ENCODE data around the gene RABGGTA.

The RABGGTA gene

GRCh38 chr14:24307575-24308341, 36.4 kb upstream of the RABGGTA start, which contains the start of gene CIDEB:
Gene CIDEB (minus strand): TSS chr14:24307977. CDS start chr14:24307858, 119 bp downstream.
- no peak within 1 kb of the TSS for H2AK5ac ChIP-seq (ENCODE audit: low read length, severe bottlenecking)
- H2BK120ac ChIP-seq (ENCODE audit: low read depth, low read length) = no peak within 1 kb of the TSS
- H3K9ac ChIP-seq (ENCODE audit: low read length) = no peak within 1 kb of the TSS
- no peak within 1 kb of the TSS for H3K4ac ChIP-seq (ENCODE audit: low read depth in 1 of 2, low read length in 2 of 2)
- H2BK5ac ChIP-seq (ENCODE audit: low read depth, low read length, poor library complexity, severe bottlenecking) = no peak within 1 kb of the TSS
- H3K9me3 ChIP-seq (ENCODE audit: control insufficient read depth, low read length) = no peaks in the 10 kb centered on the region
- no peak within 1 kb of the TSS for H4K91ac ChIP-seq (ENCODE audit: low read length)
- no peak within 1 kb of the TSS for H3K18ac ChIP-seq (ENCODE audit: low read depth in 1 of 2, low read length in 2 of 2)
- no peak within 1 kb of the TSS for H3K14ac ChIP-seq (ENCODE audit: low read length in 2 of 2)
- no peak within 1 kb of the TSS for H3K4me3 ChIP-seq (ENCODE audit: insufficient read depth in 1 of 2, low read depth in 1 of 2, low read length in 2 of 2)
- H3K4me1 ChIP-seq (ENCODE audit: control insufficient read depth, insufficient read depth, low read depth, low read length) = peaks cover 10% of the 10 kb centered on the region
- no peak within 1 kb of the TSS for H3K27ac ChIP-seq (ENCODE audit: low read length, poor library complexity, severe bottlenecking)
- H3K36me3 ChIP-seq (ENCODE audit: control insufficient read depth in 1 of 2, insufficient read depth in 2 of 2, low read depth in 1 of 2, low read length in 2 of 2) = peaks cover 57 to 68% of the 10 kb centered on the region in 2 experiments
- peak; percentile 71 for DNase-seq
- 64% methylated on average over 6 of the region's 6 CpGs for WGBS
- H3K79me1 ChIP-seq (replicated peaks; ENCODE audit: low read length, poor library complexity, severe bottlenecking) = peaks cover 14% of the 10 kb centered on the region
- no peak within 1 kb of the TSS for H3K4me2 ChIP-seq (ENCODE audit: low read length, poor library complexity, severe bottlenecking)
- H3K27me3 ChIP-seq (ENCODE audit: control insufficient read depth in 1 of 2, insufficient read depth in 1 of 2, low read length in 2 of 2) = no peaks in the 10 kb centered on the region
- H2AFZ ChIP-seq (ENCODE audit: low read depth, low read length) = no peak within 1 kb of the TSS
- H2BK15ac ChIP-seq (ENCODE audit: low read depth, poor library complexity, severe bottlenecking) = no peak within 1 kb of the TSS
- H2BK12ac ChIP-seq (ENCODE audit: low read length in 2 of 2) = no peak within 1 kb of the TSS
- H3K23ac ChIP-seq (ENCODE audit: low read length in 2 of 2) = no peak within 1 kb of the TSS
- no peak within 1 kb of the TSS for H4K8ac ChIP-seq (ENCODE audit: low read length)

GRCh38 chr14:24307156-24307574, 35.8 kb upstream of the RABGGTA start:
- WGBS = 85% methylated on average over 11 of the region's 11 CpGs
- Histone ChIP-seq H3K18ac (ENCODE audit: low read depth in 1 of 2, low read length in 2 of 2) (no peak overlapping the region), H3K4ac (ENCODE audit: low read depth in 1 of 2, low read length in 2 of 2) (no peak overlapping the region), H2AK5ac (ENCODE audit: low read length, severe bottlenecking) (no peak overlapping the region), H2BK120ac (ENCODE audit: low read depth, low read length) (no peak overlapping the region), H3K4me1 (ENCODE audit: control insufficient read depth, insufficient read depth, low read depth, low read length) (peaks cover 10% of the 10 kb centered on the region), H3K27ac (ENCODE audit: low read length, poor library complexity, severe bottlenecking) (no peak overlapping the region), H4K8ac (ENCODE audit: low read length) (no peak overlapping the region), H3K4me2 (ENCODE audit: low read length, poor library complexity, severe bottlenecking) (no peak overlapping the region), H4K91ac (ENCODE audit: low read length) (no peak overlapping the region), H2BK12ac (ENCODE audit: low read length in 2 of 2) (no peak overlapping the region), H3K14ac (ENCODE audit: low read length in 2 of 2) (no peak overlapping the region), H2BK15ac (ENCODE audit: low read depth, poor library complexity, severe bottlenecking) (no peak overlapping the region), H2BK5ac (ENCODE audit: low read depth, low read length, poor library complexity, severe bottlenecking) (no peak overlapping the region), H3K79me1 (replicated peaks; ENCODE audit: low read length, poor library complexity, severe bottlenecking) (peaks cover 20% of the 10 kb centered on the region), H3K27me3 (ENCODE audit: control insufficient read depth in 1 of 2, insufficient read depth in 1 of 2, low read length in 2 of 2) (no peaks in the 10 kb centered on the region), H3K23ac (ENCODE audit: low read length in 2 of 2) (no peak overlapping the region), H3K4me3 (ENCODE audit: insufficient read depth in 1 of 2, low read depth in 1 of 2, low read length in 2 of 2) (no peak overlapping the region), H3K9me3 (ENCODE audit: control insufficient read depth, low read length) (no peaks in the 10 kb centered on the region), H3K36me3 (ENCODE audit: control insufficient read depth in 1 of 2, insufficient read depth in 2 of 2, low read depth in 1 of 2, low read length in 2 of 2) (peaks cover 63 to 74% of the 10 kb centered on the region in 2 experiments), H2AFZ (ENCODE audit: low read depth, low read length) (no peak overlapping the region), H3K9ac (ENCODE audit: low read length) (no peak overlapping the region)
- DNase-seq = no peak

DNA sequence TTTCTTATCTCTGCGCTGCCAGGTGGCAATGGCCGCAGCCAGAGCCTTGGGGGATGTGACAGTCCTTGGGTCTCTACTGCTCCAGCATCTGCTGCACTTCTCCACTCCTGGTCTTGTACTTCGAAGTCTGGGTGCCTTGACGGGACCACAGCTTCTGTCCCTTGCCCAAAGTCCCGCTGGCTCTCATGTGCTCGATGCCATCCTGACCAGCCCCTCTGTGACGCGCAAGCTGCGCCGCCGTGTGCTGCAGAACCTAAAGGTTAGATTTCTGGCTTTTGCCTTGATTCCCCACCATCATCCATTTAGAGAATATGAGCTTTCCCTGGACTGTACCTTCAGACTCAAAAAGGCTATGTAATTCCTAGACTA, 32.6 kb upstream of the RABGGTA start:
- Histone ChIP-seq H3K23ac (ENCODE audit: low read length in 2 of 2) (no peak overlapping the region), H2BK5ac (ENCODE audit: low read depth, low read length, poor library complexity, severe bottlenecking) (no peak overlapping the region), H3K4me1 (ENCODE audit: control insufficient read depth, insufficient read depth, low read depth, low read length) (peaks cover 15% of the 10 kb centered on the region), H3K18ac (ENCODE audit: low read depth in 1 of 2, low read length in 2 of 2) (no peak overlapping the region), H3K27me3 (ENCODE audit: control insufficient read depth in 1 of 2, insufficient read depth in 1 of 2, low read length in 2 of 2) (no peaks in the 10 kb centered on the region), H3K36me3 (ENCODE audit: control insufficient read depth in 1 of 2, insufficient read depth in 2 of 2, low read depth in 1 of 2, low read length in 2 of 2) (peaks cover 57 to 71% of the 10 kb centered on the region in 2 experiments), H2BK12ac (ENCODE audit: low read length in 2 of 2) (no peak overlapping the region), H4K91ac (ENCODE audit: low read length) (no peak overlapping the region), H3K4ac (ENCODE audit: low read depth in 1 of 2, low read length in 2 of 2) (no peak overlapping the region), H3K14ac (ENCODE audit: low read length in 2 of 2) (no peak overlapping the region), H4K8ac (ENCODE audit: low read length) (no peak overlapping the region), H2BK120ac (ENCODE audit: low read depth, low read length) (no peak overlapping the region), H3K27ac (ENCODE audit: low read length, poor library complexity, severe bottlenecking) (no peak overlapping the region), H3K9me3 (ENCODE audit: control insufficient read depth, low read length) (no peaks in the 10 kb centered on the region), H3K4me3 (ENCODE audit: insufficient read depth in 1 of 2, low read depth in 1 of 2, low read length in 2 of 2) (no peak overlapping the region), H3K79me1 (replicated peaks; ENCODE audit: low read length, poor library complexity, severe bottlenecking) (peaks cover 42% of the 10 kb centered on the region), H3K9ac (ENCODE audit: low read length) (no peak overlapping the region), H3K4me2 (ENCODE audit: low read length, poor library complexity, severe bottlenecking) (no peak overlapping the region), H2AFZ (ENCODE audit: low read depth, low read length) (no peak overlapping the region), H2AK5ac (ENCODE audit: low read length, severe bottlenecking) (no peak overlapping the region), H2BK15ac (ENCODE audit: low read depth, poor library complexity, severe bottlenecking) (no peak overlapping the region)
- DNase-seq = no peak
- WGBS = 97% methylated on average over 11 of the region's 11 CpGs

- H3K4me2 ChIP-seq (ENCODE audit: low read length, poor library complexity, severe bottlenecking) = peak overlapping the region; percentile 76
- H3K9ac ChIP-seq (ENCODE audit: low read length) = peak overlapping the region; percentile 95
Measured at GRCh38 chr14:24300326-24300980, 29.1 kb upstream of the RABGGTA start.

More at GRCh38 chr14:24300326-24300980, 29.1 kb upstream of the RABGGTA start:
- WGBS = 50% methylated on average over 14 of the region's 16 CpGs
- Histone ChIP-seq H3K79me1 (replicated peaks; ENCODE audit: low read length, poor library complexity, severe bottlenecking) (peaks cover 39% of the 10 kb centered on the region), H3K27ac (ENCODE audit: low read length, poor library complexity, severe bottlenecking) (no peak overlapping the region), H2AFZ (ENCODE audit: low read depth, low read length) (no peak overlapping the region), H3K9me3 (ENCODE audit: control insufficient read depth, low read length) (no peaks in the 10 kb centered on the region), H2BK15ac (ENCODE audit: low read depth, poor library complexity, severe bottlenecking) (no peak overlapping the region), H4K8ac (ENCODE audit: low read length) (peak overlapping the region; percentile 19), H3K27me3 (ENCODE audit: control insufficient read depth in 1 of 2, insufficient read depth in 1 of 2, low read length in 2 of 2) (no peaks in the 10 kb centered on the region), H3K23ac (ENCODE audit: low read length in 2 of 2) (no peak overlapping the region), H3K4ac (ENCODE audit: low read depth in 1 of 2, low read length in 2 of 2) (no peak overlapping the region), H2AK5ac (ENCODE audit: low read length, severe bottlenecking) (no peak overlapping the region), H2BK120ac (ENCODE audit: low read depth, low read length) (no peak overlapping the region), H2BK12ac (ENCODE audit: low read length in 2 of 2) (no peak overlapping the region), H3K4me3 (ENCODE audit: insufficient read depth in 1 of 2, low read depth in 1 of 2, low read length in 2 of 2) (peak overlapping the region; percentile 90 to 99), H3K4me1 (ENCODE audit: control insufficient read depth, insufficient read depth, low read depth, low read length) (peaks cover 17% of the 10 kb centered on the region), H4K91ac (ENCODE audit: low read length) (no peak overlapping the region), H2BK5ac (ENCODE audit: low read depth, low read length, poor library complexity, severe bottlenecking) (no peak overlapping the region), H3K36me3 (ENCODE audit: control insufficient read depth in 1 of 2, insufficient read depth in 2 of 2, low read depth in 1 of 2, low read length in 2 of 2) (peaks cover 43 to 52% of the 10 kb centered on the region in 2 experiments), H3K18ac (ENCODE audit: low read depth in 1 of 2, low read length in 2 of 2) (no peak overlapping the region), H3K14ac (ENCODE audit: low read length in 2 of 2) (no peak overlapping the region)
- DNase-seq = no peak

All from mesenchymal stem cell (in vitro differentiated cells and primary cell).